Glutamatergic neuron (in vitro differentiated cells): ENCODE results near the gene ORAI1. TPM values are rescaled to one million over a fixed set of nuclear protein-coding genes. Genes with fewer than 3 reads are reported as not detected.
"Not testable (repeated sequence)": the region's sequence is repeated elsewhere in the genome, so short reads cannot be mapped to it uniquely, and the experiment has no call there.

Source experiments
- DNase-seq: peaks from one replicate; pipeline ENCODE4 v3.0.0; 2022
- H3K27ac Mint-ChIP-seq: one replicate; pipeline ENCODE4 v1.8.0; 2020; ENCODE audit warnings: mild to moderate bottlenecking, mixed read lengths, inconsistent platforms; ENCODE audit not compliant: unreplicated experiment
- H3K27me3 Mint-ChIP-seq: one replicate; pipeline ENCODE4 v1.8.0; 2020; ENCODE audit warnings: mild to moderate bottlenecking, moderate library complexity, mixed read lengths, inconsistent platforms; ENCODE audit not compliant: unreplicated experiment
- H3K36me3 Mint-ChIP-seq: one replicate; pipeline ENCODE4 v1.8.0; 2020; ENCODE audit warnings: mild to moderate bottlenecking, mixed read lengths, inconsistent platforms; ENCODE audit not compliant: unreplicated experiment
- H3K4me1 Mint-ChIP-seq: one replicate; pipeline ENCODE4 v1.8.0; 2020; ENCODE audit warnings: mild to moderate bottlenecking, low read depth, mixed read lengths, inconsistent platforms; ENCODE audit not compliant: unreplicated experiment
- H3K4me3 Mint-ChIP-seq: one replicate; pipeline ENCODE4 v1.8.0; 2020; ENCODE audit warnings: mild to moderate bottlenecking, mixed read lengths, inconsistent platforms; ENCODE audit not compliant: unreplicated experiment
- H3K9me3 Mint-ChIP-seq: one replicate; pipeline ENCODE4 v1.8.0; 2020; ENCODE audit warnings: mild to moderate bottlenecking, moderate library complexity, mixed read lengths, inconsistent platforms; ENCODE audit not compliant: unreplicated experiment
- total RNA-seq: library from RNA; stranded (reverse); fragmentation: NEBNext Ultra II Directional; extraction: Animal tissue kit (Norgen Biotek cat#: 25700); gene quantifications from one replicate; pipeline ENCODE4 v1.2.1, GENCODE V29; 2021; ENCODE audit not compliant: unreplicated experiment
- TF ChIP-seq, protein P1 (sequence below): fragments of 200-600 bp; sonication (generic); IDR thresholded peaks from one replicate; pipeline ENCODE4 v1.5.0; 2021; ENCODE audit not compliant: partially characterized antibody, unreplicated experiment

ORAI1 gene
- total RNA-seq, 1 donor from 2014 or later = 15.9 TPM

- DNase-seq = no peak
- Mint-ChIP-seq H3K4me1 (no peaks in the 10 kb centered on the region), H3K9me3 (peaks cover 3% of the 10 kb centered on the region), H3K27ac (no peak overlapping the region), H3K4me3 (no peak overlapping the region), H3K36me3 (no peaks in the 10 kb centered on the region), H3K27me3 (peaks cover 2% of the 10 kb centered on the region)
- TF ChIP-seq, protein P1, sequence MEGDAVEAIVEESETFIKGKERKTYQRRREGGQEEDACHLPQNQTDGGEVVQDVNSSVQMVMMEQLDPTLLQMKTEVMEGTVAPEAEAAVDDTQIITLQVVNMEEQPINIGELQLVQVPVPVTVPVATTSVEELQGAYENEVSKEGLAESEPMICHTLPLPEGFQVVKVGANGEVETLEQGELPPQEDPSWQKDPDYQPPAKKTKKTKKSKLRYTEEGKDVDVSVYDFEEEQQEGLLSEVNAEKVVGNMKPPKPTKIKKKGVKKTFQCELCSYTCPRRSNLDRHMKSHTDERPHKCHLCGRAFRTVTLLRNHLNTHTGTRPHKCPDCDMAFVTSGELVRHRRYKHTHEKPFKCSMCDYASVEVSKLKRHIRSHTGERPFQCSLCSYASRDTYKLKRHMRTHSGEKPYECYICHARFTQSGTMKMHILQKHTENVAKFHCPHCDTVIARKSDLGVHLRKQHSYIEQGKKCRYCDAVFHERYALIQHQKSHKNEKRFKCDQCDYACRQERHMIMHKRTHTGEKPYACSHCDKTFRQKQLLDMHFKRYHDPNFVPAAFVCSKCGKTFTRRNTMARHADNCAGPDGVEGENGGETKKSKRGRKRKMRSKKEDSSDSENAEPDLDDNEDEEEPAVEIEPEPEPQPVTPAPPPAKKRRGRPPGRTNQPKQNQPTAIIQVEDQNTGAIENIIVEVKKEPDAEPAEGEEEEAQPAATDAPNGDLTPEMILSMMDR = no peak
Measured at GRCh38 chr12:121651320-121651719, 25.0 kb downstream of the ORAI1 start.

- Mint-ChIP-seq H3K36me3 (no peaks in the 10 kb centered on the region), H3K4me1 (no peaks in the 10 kb centered on the region), H3K27me3 (peaks cover 2% of the 10 kb centered on the region), H3K4me3 (no peak overlapping the region), H3K9me3 (peaks cover 3% of the 10 kb centered on the region), H3K27ac (no peak overlapping the region)
- DNase-seq = peak; percentile 31
- TF ChIP-seq, protein P1 = no peak
Measured at GRCh38 chr12:121652767-121653497, 26.6 kb downstream of the ORAI1 start.

GRCh38 chr12:121653999-121654398 is 27.7 kb downstream of the ORAI1 start:
- Mint-ChIP-seq H3K27me3 (peaks cover under 1% of the 10 kb centered on the region), H3K27ac (no peak overlapping the region), H3K4me3 (no peak overlapping the region), H3K9me3 (peaks cover 3% of the 10 kb centered on the region), H3K36me3 (no peaks in the 10 kb centered on the region), H3K4me1 (peaks cover 4% of the 10 kb centered on the region)
- TF ChIP-seq, protein P1 = no peak
- no peak for DNase-seq

DNA sequence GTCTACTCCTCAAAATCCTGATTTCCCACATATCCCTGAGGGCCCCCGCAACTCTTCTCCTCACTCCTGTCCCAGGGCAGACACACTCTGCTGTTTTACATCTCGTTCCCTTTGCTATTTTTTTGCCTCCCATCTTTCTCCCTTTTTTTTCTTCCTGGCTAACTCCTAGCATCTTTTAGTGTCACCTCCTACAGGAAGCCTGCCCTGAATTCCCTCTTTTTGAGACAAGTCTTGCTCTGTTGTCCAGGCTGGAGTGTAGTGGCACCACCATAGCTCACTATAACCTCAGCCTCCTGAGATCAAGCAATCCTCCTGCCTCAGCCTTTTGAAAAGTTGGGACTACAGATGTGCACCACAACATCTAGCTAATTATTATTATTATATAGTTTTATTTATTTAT is 29.8 kb downstream of the ORAI1 start:
- peaks cover 7% of the 10 kb centered on the region for H3K4me1 Mint-ChIP-seq
- no peak overlapping the region for H3K27ac Mint-ChIP-seq
- TF ChIP-seq, protein P1 = no peak
- DNase-seq = no peak
- H3K27me3 Mint-ChIP-seq = peaks cover 2% of the 10 kb centered on the region
- peaks cover 3% of the 10 kb centered on the region for H3K9me3 Mint-ChIP-seq
- H3K4me3 Mint-ChIP-seq = no peak overlapping the region
- no peaks in the 10 kb centered on the region for H3K36me3 Mint-ChIP-seq

- H3K27ac Mint-ChIP-seq = no peak overlapping the region
- TF ChIP-seq, protein P1 = no peak
- H3K4me1 Mint-ChIP-seq = peaks cover 7% of the 10 kb centered on the region
- peaks cover 2% of the 10 kb centered on the region for H3K27me3 Mint-ChIP-seq
- no peak for DNase-seq
- H3K36me3 Mint-ChIP-seq = no peaks in the 10 kb centered on the region
- no peak overlapping the region for H3K4me3 Mint-ChIP-seq
- peaks cover 3% of the 10 kb centered on the region for H3K9me3 Mint-ChIP-seq
Measured at GRCh38 chr12:121657305-121658008, 31.1 kb downstream of the ORAI1 start.

- not testable (repeated sequence) for H3K27ac Mint-ChIP-seq, H3K27me3 Mint-ChIP-seq, DNase-seq
Measured at GRCh38 chr12:121661353-121662105, 35.2 kb downstream of the ORAI1 start.

More at GRCh38 chr12:121661353-121662105, 35.2 kb downstream of the ORAI1 start:
- not testable (repeated sequence) for H3K4me3 Mint-ChIP-seq, H3K9me3 Mint-ChIP-seq, H3K4me1 Mint-ChIP-seq, H3K36me3 Mint-ChIP-seq
